GM18498 (cell line): Measurements from ENCODE around the gene CASP9.
"Not testable (repeated sequence)": the region's sequence is repeated elsewhere in the genome, so short reads cannot be mapped to it uniquely, and the experiment has no call there.

ENCODE experiments used
- ATAC-seq: cut with Tn5 transposase; IDR thresholded peaks from one replicate; pipeline ENCODE4 v1.9.1; 2021; ENCODE audit warnings: mild to moderate bottlenecking, moderate library complexity; ENCODE audit not compliant: unreplicated experiment

The CASP9 gene

GRCh38 chr1:15501208-15502032, 22.6 kb downstream of the CASP9 start:
- no peak for ATAC-seq

- no peak for ATAC-seq
These were observed 23.5 kb downstream of the CASP9 start for GRCh38 chr1:15500184-15501178.

GRCh38 chr1:15493869-15494390, 30.1 kb downstream of the CASP9 start:
- no peak for ATAC-seq

GRCh38 chr1:15492596-15492995, 31.4 kb downstream of the CASP9 start:
- no peak for ATAC-seq

GRCh38 chr1:15491010-15491409, 33.0 kb downstream of the CASP9 start:
- not testable (repeated sequence) for ATAC-seq

- no peak for ATAC-seq
These were observed 34.8 kb downstream of the CASP9 start for GRCh38 chr1:15489052-15489736.

GRCh38 chr1:15488371-15488770, 35.6 kb downstream of the CASP9 start:
- no peak for ATAC-seq

GRCh38 chr1:15486844-15487610, 37.0 kb downstream of the CASP9 start:
- not testable (repeated sequence) for ATAC-seq

GRCh38 chr1:15485636-15486035, 38.4 kb downstream of the CASP9 start:
- ATAC-seq = no peak

- ATAC-seq = not testable (repeated sequence)
These were observed 39.6 kb downstream of the CASP9 start for GRCh38 chr1:15484443-15484842.

- ATAC-seq = no peak
These were observed 40.0 kb downstream of the CASP9 start for GRCh38 chr1:15483971-15484370.

- not testable (repeated sequence) for ATAC-seq
These were observed 41.0 kb downstream of the CASP9 start for GRCh38 chr1:15482983-15483543.

GRCh38 chr1:15482455-15482854, 41.6 kb downstream of the CASP9 start:
- ATAC-seq = not testable (repeated sequence)

- no peak for ATAC-seq
These were observed 44.2 kb downstream of the CASP9 start for GRCh38 chr1:15479654-15480347.

- no peak for ATAC-seq
These were observed 46.3 kb downstream of the CASP9 start for GRCh38 chr1:15477646-15478212.

- no peak for ATAC-seq
These were observed 47.1 kb downstream of the CASP9 start for GRCh38 chr1:15476927-15477326.

- ATAC-seq = no peak
These were observed 48.2 kb downstream of the CASP9 start, which contains the start of gene CELA2B for GRCh38 chr1:15475752-15476314. TSS of gene CELA2B (plus strand) at chr1:15476104. CDS start at chr1:15476126, 22 bp downstream.

GRCh38 chr1:15472587-15472986, 51.4 kb downstream of the CASP9 start:
- ATAC-seq = no peak
